ENCODE data around the gene TAB2.

DNA sequence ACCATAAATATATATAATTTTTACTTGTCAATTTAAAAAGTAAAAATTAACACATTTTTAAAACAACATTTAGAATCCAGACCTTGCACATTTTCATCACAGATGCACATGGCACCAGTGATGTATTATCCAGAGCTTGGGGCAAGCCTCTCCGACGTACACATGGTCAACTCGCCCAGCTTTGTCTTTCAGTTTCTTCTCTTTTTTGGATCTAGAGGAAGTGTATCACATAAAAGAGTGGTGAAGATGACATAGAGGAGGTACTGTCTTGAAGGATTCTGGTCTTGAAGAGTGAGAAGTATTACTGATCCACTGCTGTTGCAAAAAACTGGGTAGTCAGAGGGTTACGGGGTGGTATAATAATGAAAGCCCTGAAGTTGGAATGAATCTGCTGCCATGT is 46.9 kb upstream of the TAB2 start:
- TF ChIP-seq, protein P1, sequence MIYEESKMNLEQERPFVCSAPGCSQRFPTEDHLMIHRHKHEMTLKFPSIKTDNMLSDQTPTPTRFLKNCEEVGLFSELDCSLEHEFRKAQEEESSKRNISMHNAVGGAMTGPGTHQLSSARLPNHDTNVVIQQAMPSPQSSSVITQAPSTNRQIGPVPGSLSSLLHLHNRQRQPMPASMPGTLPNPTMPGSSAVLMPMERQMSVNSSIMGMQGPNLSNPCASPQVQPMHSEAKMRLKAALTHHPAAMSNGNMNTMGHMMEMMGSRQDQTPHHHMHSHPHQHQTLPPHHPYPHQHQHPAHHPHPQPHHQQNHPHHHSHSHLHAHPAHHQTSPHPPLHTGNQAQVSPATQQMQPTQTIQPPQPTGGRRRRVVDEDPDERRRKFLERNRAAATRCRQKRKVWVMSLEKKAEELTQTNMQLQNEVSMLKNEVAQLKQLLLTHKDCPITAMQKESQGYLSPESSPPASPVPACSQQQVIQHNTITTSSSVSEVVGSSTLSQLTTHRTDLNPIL (CRISPR knock-in tag; IDR thresholded peaks at IDR 0.05; ENCODE audit: low read depth), result no peak
- TF ChIP-seq ISL1 (CRISPR knock-in tag; IDR thresholded peaks at IDR 0.05) (no peak), GLIS3 (CRISPR knock-in tag; IDR thresholded peaks at IDR 0.05) (no peak), ZFP3 (CRISPR knock-in tag; IDR thresholded peaks at IDR 0.05) (no peak), RARB (CRISPR knock-in tag; IDR thresholded peaks at IDR 0.05) (no peak), ARNTL (CRISPR knock-in tag; IDR thresholded peaks at IDR 0.05; ENCODE audit: borderline replicate concordance, low read depth) (no peak), ZFP30 (CRISPR knock-in tag; IDR thresholded peaks at IDR 0.05) (no peak), BACH2 (CRISPR knock-in tag; IDR thresholded peaks at IDR 0.05; ENCODE audit: borderline replicate concordance) (no peak), TOX (CRISPR knock-in tag; IDR thresholded peaks at IDR 0.05; ENCODE audit: borderline replicate concordance) (no peak), ESRRG (CRISPR knock-in tag; IDR thresholded peaks at IDR 0.05) (no peak)
- TF ChIP-seq, protein P2, sequence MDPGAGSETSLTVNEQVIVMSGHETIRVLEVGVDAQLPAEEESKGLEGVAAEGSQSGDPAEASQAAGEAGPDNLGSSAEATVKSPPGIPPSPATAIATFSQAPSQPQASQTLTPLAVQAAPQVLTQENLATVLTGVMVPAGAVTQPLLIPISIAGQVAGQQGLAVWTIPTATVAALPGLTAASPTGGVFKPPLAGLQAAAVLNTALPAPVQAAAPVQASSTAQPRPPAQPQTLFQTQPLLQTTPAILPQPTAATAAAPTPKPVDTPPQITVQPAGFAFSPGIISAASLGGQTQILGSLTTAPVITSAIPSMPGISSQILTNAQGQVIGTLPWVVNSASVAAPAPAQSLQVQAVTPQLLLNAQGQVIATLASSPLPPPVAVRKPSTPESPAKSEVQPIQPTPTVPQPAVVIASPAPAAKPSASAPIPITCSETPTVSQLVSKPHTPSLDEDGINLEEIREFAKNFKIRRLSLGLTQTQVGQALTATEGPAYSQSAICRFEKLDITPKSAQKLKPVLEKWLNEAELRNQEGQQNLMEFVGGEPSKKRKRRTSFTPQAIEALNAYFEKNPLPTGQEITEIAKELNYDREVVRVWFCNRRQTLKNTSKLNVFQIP (CRISPR knock-in tag; IDR thresholded peaks at IDR 0.05; ENCODE audit: borderline replicate concordance, low read depth), result no peak
- TF ChIP-seq, protein P3, sequence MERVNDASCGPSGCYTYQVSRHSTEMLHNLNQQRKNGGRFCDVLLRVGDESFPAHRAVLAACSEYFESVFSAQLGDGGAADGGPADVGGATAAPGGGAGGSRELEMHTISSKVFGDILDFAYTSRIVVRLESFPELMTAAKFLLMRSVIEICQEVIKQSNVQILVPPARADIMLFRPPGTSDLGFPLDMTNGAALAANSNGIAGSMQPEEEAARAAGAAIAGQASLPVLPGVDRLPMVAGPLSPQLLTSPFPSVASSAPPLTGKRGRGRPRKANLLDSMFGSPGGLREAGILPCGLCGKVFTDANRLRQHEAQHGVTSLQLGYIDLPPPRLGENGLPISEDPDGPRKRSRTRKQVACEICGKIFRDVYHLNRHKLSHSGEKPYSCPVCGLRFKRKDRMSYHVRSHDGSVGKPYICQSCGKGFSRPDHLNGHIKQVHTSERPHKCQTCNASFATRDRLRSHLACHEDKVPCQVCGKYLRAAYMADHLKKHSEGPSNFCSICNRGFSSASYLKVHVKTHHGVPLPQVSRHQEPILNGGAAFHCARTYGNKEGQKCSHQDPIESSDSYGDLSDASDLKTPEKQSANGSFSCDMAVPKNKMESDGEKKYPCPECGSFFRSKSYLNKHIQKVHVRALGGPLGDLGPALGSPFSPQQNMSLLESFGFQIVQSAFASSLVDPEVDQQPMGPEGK (CRISPR knock-in tag; IDR thresholded peaks at IDR 0.05; ENCODE audit: borderline replicate concordance), result no peak
- TF ChIP-seq, protein P4, sequence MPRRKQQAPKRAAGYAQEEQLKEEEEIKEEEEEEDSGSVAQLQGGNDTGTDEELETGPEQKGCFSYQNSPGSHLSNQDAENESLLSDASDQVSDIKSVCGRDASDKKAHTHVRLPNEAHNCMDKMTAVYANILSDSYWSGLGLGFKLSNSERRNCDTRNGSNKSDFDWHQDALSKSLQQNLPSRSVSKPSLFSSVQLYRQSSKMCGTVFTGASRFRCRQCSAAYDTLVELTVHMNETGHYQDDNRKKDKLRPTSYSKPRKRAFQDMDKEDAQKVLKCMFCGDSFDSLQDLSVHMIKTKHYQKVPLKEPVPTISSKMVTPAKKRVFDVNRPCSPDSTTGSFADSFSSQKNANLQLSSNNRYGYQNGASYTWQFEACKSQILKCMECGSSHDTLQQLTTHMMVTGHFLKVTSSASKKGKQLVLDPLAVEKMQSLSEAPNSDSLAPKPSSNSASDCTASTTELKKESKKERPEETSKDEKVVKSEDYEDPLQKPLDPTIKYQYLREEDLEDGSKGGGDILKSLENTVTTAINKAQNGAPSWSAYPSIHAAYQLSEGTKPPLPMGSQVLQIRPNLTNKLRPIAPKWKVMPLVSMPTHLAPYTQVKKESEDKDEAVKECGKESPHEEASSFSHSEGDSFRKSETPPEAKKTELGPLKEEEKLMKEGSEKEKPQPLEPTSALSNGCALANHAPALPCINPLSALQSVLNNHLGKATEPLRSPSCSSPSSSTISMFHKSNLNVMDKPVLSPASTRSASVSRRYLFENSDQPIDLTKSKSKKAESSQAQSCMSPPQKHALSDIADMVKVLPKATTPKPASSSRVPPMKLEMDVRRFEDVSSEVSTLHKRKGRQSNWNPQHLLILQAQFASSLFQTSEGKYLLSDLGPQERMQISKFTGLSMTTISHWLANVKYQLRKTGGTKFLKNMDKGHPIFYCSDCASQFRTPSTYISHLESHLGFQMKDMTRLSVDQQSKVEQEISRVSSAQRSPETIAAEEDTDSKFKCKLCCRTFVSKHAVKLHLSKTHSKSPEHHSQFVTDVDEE (CRISPR knock-in tag; IDR thresholded peaks at IDR 0.05), result no peak
- TF ChIP-seq, protein P5, sequence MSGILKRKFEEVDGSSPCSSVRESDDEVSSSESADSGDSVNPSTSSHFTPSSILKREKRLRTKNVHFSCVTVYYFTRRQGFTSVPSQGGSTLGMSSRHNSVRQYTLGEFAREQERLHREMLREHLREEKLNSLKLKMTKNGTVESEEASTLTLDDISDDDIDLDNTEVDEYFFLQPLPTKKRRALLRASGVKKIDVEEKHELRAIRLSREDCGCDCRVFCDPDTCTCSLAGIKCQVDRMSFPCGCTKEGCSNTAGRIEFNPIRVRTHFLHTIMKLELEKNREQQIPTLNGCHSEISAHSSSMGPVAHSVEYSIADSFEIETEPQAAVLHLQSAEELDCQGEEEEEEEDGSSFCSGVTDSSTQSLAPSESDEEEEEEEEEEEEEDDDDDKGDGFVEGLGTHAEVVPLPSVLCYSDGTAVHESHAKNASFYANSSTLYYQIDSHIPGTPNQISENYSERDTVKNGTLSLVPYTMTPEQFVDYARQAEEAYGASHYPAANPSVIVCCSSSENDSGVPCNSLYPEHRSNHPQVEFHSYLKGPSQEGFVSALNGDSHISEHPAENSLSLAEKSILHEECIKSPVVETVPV (CRISPR knock-in tag; IDR thresholded peaks at IDR 0.05), result no peak

All from SK-N-SH treated with all-trans-retinoic acid at 6 μM for 48 hours (cell line).